Activated B cell treated with CpG ODN at 0.5 μM for 24 hours (primary cell): Measurements from ENCODE around the gene ZNF319. TPM values are rescaled to one million over a fixed set of nuclear protein-coding genes. Genes with fewer than 3 reads are reported as not detected.

Source experiments
- ATAC-seq: fragments of 200-7000 bp; cut with Tn5 transposase; one replicate; pipeline ENCODE4 v1.10.0; 2021; ENCODE audit warnings: low read depth, mild to moderate bottlenecking, moderate library complexity
- CTCF ChIA-PET: fragments of 350-600 bp; sonication (Branson Sonifier 250); formaldehyde crosslinking; loops from one replicate; lab custom pipeline; 2021; ENCODE audit warnings: antibody characterized with exemption; lab: Charles Lee
- POLR2A ChIA-PET: fragments of 350-600 bp; sonication (Branson Sonifier 250); formaldehyde crosslinking; loops from one replicate; lab custom pipeline; 2021; ENCODE audit warnings: antibody characterized with exemption; lab: Charles Lee
- DNase-seq: peaks from one replicate; pipeline ENCODE4 v3.0.0; 2022
- H3K27ac Mint-ChIP-seq: one replicate; pipeline ENCODE4 v1.8.0; 2020; ENCODE audit warnings: mixed read lengths
- H3K27me3 Mint-ChIP-seq: one replicate; pipeline ENCODE4 v1.8.0; 2021; ENCODE audit warnings: mixed read lengths
- H3K36me3 Mint-ChIP-seq: one replicate; pipeline ENCODE4 v1.8.0; 2021; ENCODE audit warnings: low read depth, mixed read lengths
- H3K4me1 Mint-ChIP-seq: one replicate; pipeline ENCODE4 v1.8.0; 2021; ENCODE audit warnings: mixed read lengths
- H3K4me3 Mint-ChIP-seq: one replicate; pipeline ENCODE4 v1.8.0; 2020; ENCODE audit warnings: mild to moderate bottlenecking, mixed read lengths
- H3K9me3 Mint-ChIP-seq: one replicate; pipeline ENCODE4 v1.8.0; 2020; ENCODE audit warnings: mixed read lengths
- CTCF ChIP-seq: fragments of 200-600 bp; IDR thresholded peaks from one replicate; pipeline ENCODE4 v1.8.0; 2022; ENCODE audit warnings: antibody characterized with exemption, mild to moderate bottlenecking
- intact Hi-C: fragments of 100-400 bp; cut with micrococcal nuclease; formaldehyde crosslinking; loops from one replicate; pipeline ENCODE4 v1.15.1; 2024
- total RNA-seq: library from RNA; stranded (reverse); gene quantifications from 2 replicates; pipeline ENCODE4 v1.2.3, GENCODE V29; 2022

Gene ZNF319
- total RNA-seq, 1 donor from 2014 or later = 10.6 TPM

GRCh38 chr16:58002936-58003335, 2.5 kb upstream of the ZNF319 start:
- intact Hi-C loops = loop anchor here (10.0 kb wide), 1 partner anchor 632 kb away; no protein-coding TSS in a partner anchor
- no peaks in the 10 kb centered on the region for H3K27me3 Mint-ChIP-seq
- no peak for TF ChIP-seq CTCF
- ATAC-seq (no peak), DNase-seq (no peak)
- H3K4me1 Mint-ChIP-seq = peaks cover 42% of the 10 kb centered on the region
- H3K27ac Mint-ChIP-seq = no peak overlapping the region
- H3K9me3 Mint-ChIP-seq = no peaks in the 10 kb centered on the region
- ChIA-PET POLR2A (interaction anchor here (0.6 kb wide), 1 partner anchor 557 kb away, joined by 3 read pairs; no protein-coding TSS in a partner anchor), CTCF (no interaction called here)
- H3K36me3 Mint-ChIP-seq = peaks cover 42% of the 10 kb centered on the region
- no peak overlapping the region for H3K4me3 Mint-ChIP-seq

- TF ChIP-seq CTCF = no peak
- DNase-seq (no peak), ATAC-seq (no peak)
- intact Hi-C loops = loop anchor here (10.0 kb wide), 1 partner anchor 632 kb away; no protein-coding TSS in a partner anchor
- peak overlapping the region; percentile 92 for H3K27ac Mint-ChIP-seq
- no peak overlapping the region for H3K4me3 Mint-ChIP-seq
- H3K36me3 Mint-ChIP-seq = peaks cover 46% of the 10 kb centered on the region
- ChIA-PET POLR2A (interaction anchor here (0.6 to 2.5 kb wide), 2 partner anchors 267 to 557 kb away, joined by 3 to 12 read pairs; partner anchors contain the start of gene KATNB1), CTCF (no interaction called here)
- H3K4me1 Mint-ChIP-seq = peaks cover 42% of the 10 kb centered on the region
- H3K27me3 Mint-ChIP-seq = no peaks in the 10 kb centered on the region
- H3K9me3 Mint-ChIP-seq = no peaks in the 10 kb centered on the region
These were observed 1.9 kb upstream of the ZNF319 start for GRCh38 chr16:58002416-58002800.

DNA sequence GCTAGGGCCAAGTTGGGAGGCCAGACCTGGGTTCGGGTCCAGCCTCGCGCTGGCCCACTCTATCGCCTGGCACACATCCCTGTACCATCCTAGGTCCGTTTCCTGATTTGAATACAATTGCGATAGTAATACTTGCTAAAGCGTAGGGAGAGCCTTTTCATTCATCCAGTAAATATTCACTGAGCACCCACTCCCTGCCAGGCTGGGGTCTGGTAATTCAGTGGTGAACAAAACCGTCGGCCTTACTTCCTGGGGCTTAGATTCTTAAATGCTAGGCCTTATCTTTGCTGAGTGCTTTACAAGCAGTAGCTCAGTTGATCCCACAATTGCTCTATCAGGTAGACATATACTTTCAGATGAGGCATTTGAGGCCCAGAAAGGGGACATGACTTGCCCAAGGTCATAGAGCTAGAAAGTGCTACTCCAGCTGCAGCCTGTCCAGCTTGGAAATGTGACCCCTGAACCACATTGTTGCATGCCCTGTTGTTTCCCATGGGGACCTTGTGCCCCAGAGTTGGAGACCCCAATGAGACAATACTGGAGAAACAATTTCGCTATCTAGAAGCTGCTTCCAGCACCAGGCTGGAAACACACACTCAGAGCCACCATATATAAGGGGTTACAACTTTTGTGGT, 1.4 kb upstream of the ZNF319 start:
- intact Hi-C loops = loop anchor here (10.0 kb wide), 1 partner anchor 633 kb away; no protein-coding TSS in a partner anchor
- Mint-ChIP-seq H3K27me3 (no peaks in the 10 kb centered on the region), H3K4me3 (peak overlapping the region; percentile 94), H3K4me1 (peaks cover 42% of the 10 kb centered on the region), H3K9me3 (no peaks in the 10 kb centered on the region), H3K27ac (peak overlapping the region; percentile 92), H3K36me3 (peaks cover 49% of the 10 kb centered on the region)
- DNase-seq = no peak
- no peak for ATAC-seq
- ChIA-PET CTCF (interaction anchor here (1.0 to 2.7 kb wide), 3 partner anchors 101 to 583 kb away, joined by 4 to 11 read pairs (median 5); no protein-coding TSS in a partner anchor), POLR2A (interaction anchor here (0.6 to 2.5 kb wide), 7 partner anchors 135 to 555 kb away, joined by 3 to 12 read pairs (median 3); partner anchors contain the start of genes CIAPIN1, COQ9 and KATNB1)
- TF ChIP-seq CTCF = no peak

DNA sequence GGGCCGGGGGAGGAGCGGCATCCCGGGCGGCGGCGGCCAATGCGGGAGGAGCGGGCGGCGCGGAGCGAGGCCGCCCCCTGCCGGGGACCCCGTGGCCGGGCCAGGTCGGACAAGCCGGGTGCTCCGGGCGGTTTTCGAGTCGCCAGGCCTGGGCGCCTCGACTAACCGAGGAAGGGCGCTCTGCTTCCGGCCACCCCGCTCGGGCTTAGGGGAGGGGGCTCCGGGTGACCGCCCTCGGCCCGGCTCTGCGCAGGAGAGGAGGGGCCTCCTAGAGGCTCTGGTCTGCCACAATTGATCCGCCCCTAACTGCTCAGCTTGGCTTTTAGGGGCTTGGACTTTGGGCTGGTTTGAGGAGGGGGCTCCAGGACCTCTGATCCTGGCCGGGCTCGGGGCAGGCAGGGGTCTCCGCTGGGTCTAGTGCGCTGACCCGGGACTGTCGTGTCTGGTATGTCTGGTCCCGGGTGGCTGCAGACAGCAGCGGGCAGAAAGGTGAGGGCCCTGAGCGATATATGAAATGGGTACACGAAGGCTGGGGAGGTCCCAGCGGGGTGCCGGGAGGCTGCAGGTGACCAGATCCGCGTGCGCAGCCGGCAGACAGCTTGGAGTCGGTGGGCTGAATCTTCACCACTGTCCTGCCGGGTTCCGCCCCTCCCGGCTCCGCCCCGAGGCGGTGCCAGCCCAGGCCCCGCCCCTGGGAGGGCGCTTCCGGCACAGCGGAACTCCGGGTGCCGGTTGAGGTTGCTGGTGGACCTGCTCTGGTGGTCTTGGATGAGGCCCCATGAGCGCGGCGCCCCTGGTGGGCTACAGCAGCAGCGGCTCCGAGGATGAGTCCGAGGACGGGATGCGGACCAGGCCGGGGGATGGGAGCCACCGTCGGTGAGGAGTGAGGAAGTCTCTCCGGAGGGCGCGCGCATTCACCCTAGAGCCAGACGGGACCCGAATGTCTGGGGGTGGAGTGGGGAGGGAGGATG, 519 bp upstream of the ZNF319 start, which contains the start of gene USB1:
USB1 (plus strand) TSS at position 702 of the 971 bp plus-strand sequence; CDS start at position 779, 77 bp downstream.
- ChIA-PET POLR2A (interaction anchor here (0.5 to 2.5 kb wide), 12 partner anchors 16 to 629 kb away, joined by 3 to 12 read pairs (median 4); partner anchors contain the start of genes CFAP20, CIAPIN1, CNOT1 and COQ9), CTCF (interaction anchor here (0.8 to 2.7 kb wide), 5 partner anchors 13 to 582 kb away, joined by 3 to 11 read pairs (median 4); no protein-coding TSS in a partner anchor)
- Mint-ChIP-seq H3K9me3 (no peaks in the 10 kb centered on the region), H3K4me3 (peak within 1 kb of the TSS; percentile 94), H3K27me3 (no peaks in the 10 kb centered on the region), H3K4me1 (peaks cover 42% of the 10 kb centered on the region), H3K27ac (peak within 1 kb of the TSS; percentile 92), H3K36me3 (peaks cover 48% of the 10 kb centered on the region)
- no peak for TF ChIP-seq CTCF
- intact Hi-C loops = loop anchor here (1.0 to 10.0 kb wide), 5 partner anchors 16 to 634 kb away; partner anchors contain the start of gene KATNB1
- ATAC-seq (peak; percentile 84), DNase-seq (peak; percentile 97)
